B cell (primary cell): ENCODE measurements around the gene TMOD1. TPM values are rescaled to one million over a fixed set of nuclear protein-coding genes. Genes with fewer than 3 reads are reported as not detected.

Experiments
- ATAC-seq: fragments of 200-7000 bp; cut with Tn5 transposase; one replicate; pipeline ENCODE4 v1.10.0; 2021; ENCODE audit warnings: low read depth, mild to moderate bottlenecking, moderate number of reproducible peaks, moderate library complexity
- CTCF ChIA-PET: fragments of 350-600 bp; sonication (Branson Sonifier 250); formaldehyde crosslinking; loops from one replicate; lab custom pipeline; 2021; ENCODE audit warnings: antibody characterized with exemption, inconsistent platforms; lab: Charles Lee
- POLR2A ChIA-PET: fragments of 350-600 bp; sonication (Branson Sonifier 250); formaldehyde crosslinking; loops from one replicate; lab custom pipeline; 2021; ENCODE audit warnings: antibody characterized with exemption; lab: Charles Lee
- DNase-seq: peaks from one replicate; pipeline ENCODE4 v3.0.0; 2013
- H2AFZ ChIP-seq: 2 replicates; pipeline ENCODE4 v1.6.1; 2012; ENCODE audit warnings: mild to moderate bottlenecking, low read depth, low read length; ENCODE audit not compliant: insufficient read depth, poor library complexity, severe bottlenecking
- H3K27ac ChIP-seq, 2 donors: 1 replicate in 1 of 2; 2 replicates in 1 of 2; pipeline ENCODE4 v1.5.1; 2012 to 2013; ENCODE audit warnings: low read length in 2 of 2, mild to moderate bottlenecking in 2 of 2, moderate library complexity in 1 of 2
- H3K27me3 ChIP-seq, 4 experiments: fragments of 200-600 bp in 1 of 4; sonication (generic) in 1 of 4; replicated peaks in 1 of 4; 1 replicate in 2 of 4; 2 replicates in 2 of 4; pipeline versions ENCODE4 v1.6.1 to v1.7.0; 2013 to 2016; ENCODE audit warnings: low read length in 3 of 4, mild to moderate bottlenecking in 2 of 4, mixed read lengths in 1 of 4, moderate library complexity in 1 of 4; ENCODE audit not compliant: insufficient read depth in 4 of 4, control insufficient read depth in 3 of 4; ENCODE audit errors: control extremely low read depth in 1 of 4
- H3K36me3 ChIP-seq, 2 experiments: replicated peaks in 1 of 2; 1 replicate in 1 of 2; 2 replicates in 1 of 2; pipeline versions ENCODE4 v1.6.1 to v1.7.1; 2013; ENCODE audit warnings: low read length in 1 of 2; ENCODE audit not compliant: insufficient read depth in 2 of 2, control insufficient read depth in 1 of 2; ENCODE audit errors: control extremely low read depth in 1 of 2, extremely low read depth in 1 of 2
- H3K4me1 ChIP-seq, 2 donors: fragments of 200-600 bp in 1 of 2; sonication (generic) in 1 of 2; 1 replicate in 1 of 2; 2 replicates in 1 of 2; pipeline versions ENCODE4 v1.5.1 to v1.6.1; 2013 to 2017; ENCODE audit warnings: low read length in 2 of 2; ENCODE audit not compliant: control insufficient read depth in 2 of 2, insufficient read depth in 2 of 2
- H3K4me2 ChIP-seq: replicated peaks from 2 replicates; pipeline ENCODE3; 2012; ENCODE audit warnings: mild to moderate bottlenecking, low read depth, low read length; ENCODE audit not compliant: poor library complexity, severe bottlenecking
- H3K4me3 ChIP-seq, 5 experiments: fragments of 200-600 bp in 1 of 5; sonication (generic) in 1 of 5; 1 replicate in 3 of 5; 2 replicates in 2 of 5; pipeline versions ENCODE4 v1.5.1 to v1.7.0; 2011 to 2016; ENCODE audit warnings: low read length in 4 of 5, mild to moderate bottlenecking in 4 of 5, low read depth in 2 of 5, control low read depth in 1 of 5, moderate library complexity in 1 of 5; ENCODE audit not compliant: insufficient read depth in 1 of 5; ENCODE audit errors: control extremely low read depth in 1 of 5, extremely low read depth in 1 of 5
- H3K79me2 ChIP-seq: fragments of 200-600 bp; sonication (generic); one replicate; pipeline ENCODE4 v1.6.0; 2016; ENCODE audit warnings: low read length; ENCODE audit not compliant: control insufficient read depth, insufficient read depth
- H3K9ac ChIP-seq: fragments of 200-600 bp; sonication (generic); 2 replicates; pipeline ENCODE4 v1.6.1; 2017; ENCODE audit warnings: mild to moderate bottlenecking, low read length, moderate library complexity
- H3K9me3 ChIP-seq, 3 donors: one replicate each; pipeline versions ENCODE4 v1.6.1 to v1.7.1; 2013; ENCODE audit warnings: low read length in 2 of 3; ENCODE audit not compliant: control insufficient read depth in 2 of 3, insufficient read depth in 1 of 3; ENCODE audit errors: control extremely low read depth in 1 of 3
- H4K20me1 ChIP-seq: 2 replicates; pipeline ENCODE4 v1.6.0; 2012; ENCODE audit warnings: mild to moderate bottlenecking, low read length; ENCODE audit not compliant: insufficient read depth, control insufficient read depth, poor library complexity, severe bottlenecking
- H3K27ac Mint-ChIP-seq: one replicate; pipeline ENCODE4 v1.8.0; 2021; ENCODE audit warnings: mixed read lengths
- H3K27me3 Mint-ChIP-seq: one replicate; pipeline ENCODE4 v1.8.0; 2021; ENCODE audit warnings: mixed read lengths
- H3K4me1 Mint-ChIP-seq: one replicate; pipeline ENCODE4 v1.8.0; 2021; ENCODE audit warnings: mixed read lengths
- H3K4me3 Mint-ChIP-seq: one replicate; pipeline ENCODE4 v1.8.0; 2021; ENCODE audit warnings: mixed read lengths
- H3K9me3 Mint-ChIP-seq: one replicate; pipeline ENCODE4 v1.8.0; 2022; ENCODE audit warnings: mixed read lengths; ENCODE audit not compliant: insufficient read depth
- CTCF ChIP-seq: fragments of 200-600 bp; IDR thresholded peaks from one replicate; pipeline ENCODE4 v1.8.0; 2022; ENCODE audit warnings: antibody characterized with exemption, mild to moderate bottlenecking
- EZH2 ChIP-seq: IDR thresholded peaks from 2 replicates; pipeline ENCODE4 v1.6.1; 2012; ENCODE audit warnings: borderline replicate concordance, low read depth, mild to moderate bottlenecking, moderate library complexity, low read length; ENCODE audit not compliant: insufficient read depth, poor library complexity, severe bottlenecking
- WGBS: methylation state at CpG from one replicate; pipeline ENCODE4 v1.1.5; 2013; ENCODE audit warnings: missing lambda C conversion rate; ENCODE audit not compliant: insufficient coverage; 5-methylcytosine and 5-hydroxymethylcytosine counted together
- intact Hi-C: fragments of 100-400 bp; cut with micrococcal nuclease; formaldehyde crosslinking; loops from one replicate; pipeline ENCODE4 v1.10.0; 2022
- polyA plus RNA-seq: library from polyadenylated mRNA; depleted of rRNA; stranded (reverse); fragments of >200 nt; gene quantifications from 2 replicates; pipeline ENCODE4 v1.2.3, GENCODE V29; 2012
- total RNA-seq, 2 donors: library from RNA; stranded (reverse); fragments of 120-200 nt in 1 of 2; gene quantifications; 1 replicate in 1 of 2; 2 replicates in 1 of 2; pipeline versions ENCODE4 v1.2.3 to v1.2.4, GENCODE V29; 2013 to 2022

TMOD1 gene
- total and polyA plus RNA-seq, 2 donors (not counting 1 experiment from before 2014, with no cell fraction given): 0.30 to 2.5 TPM

- H3K4me1 Mint-ChIP-seq: no peaks in the 10 kb centered on the region
- H3K27me3 Mint-ChIP-seq: peaks cover 24% of the 10 kb centered on the region
- no peaks in the 10 kb centered on the region for H3K9me3 ChIP-seq
- H3K4me3 Mint-ChIP-seq: no peak overlapping the region
- no peak overlapping the region for H3K9ac ChIP-seq
- peaks cover 0 to 18% (median 2%) of the 10 kb centered on the region in 4 experiments for H3K27me3 ChIP-seq
- H2AFZ ChIP-seq: no peak overlapping the region
- no peaks in the 10 kb centered on the region for H3K4me1 ChIP-seq
- no peaks in the 10 kb centered on the region for H3K36me3 ChIP-seq
- no peak overlapping the region for H3K4me2 ChIP-seq
- H4K20me1 ChIP-seq: no peaks in the 10 kb centered on the region
- ATAC-seq: no peak
- no peak for TF ChIP-seq EZH2
- TF ChIP-seq CTCF: no peak
- DNase-seq: no peak
- intact Hi-C loops: no loop called here
- no peak overlapping the region for H3K27ac Mint-ChIP-seq
- CTCF ChIA-PET: no interaction called here
- H3K27ac ChIP-seq: no peak overlapping the region
- no peaks in the 10 kb centered on the region for H3K79me2 ChIP-seq
- POLR2A ChIA-PET: no interaction called here
- H3K4me3 ChIP-seq: no peak overlapping the region
- no peaks in the 10 kb centered on the region for H3K9me3 Mint-ChIP-seq
Observed at GRCh38 chr9:97560851-97561250, 59.4 kb downstream of the TMOD1 start.

GRCh38 chr9:97561501-97561900 is 60.0 kb downstream of the TMOD1 start:
- CTCF ChIA-PET: no interaction called here
- no peak overlapping the region for H3K27ac Mint-ChIP-seq
- H2AFZ ChIP-seq: no peak overlapping the region
- no peak overlapping the region for H3K4me2 ChIP-seq
- peaks cover 18% of the 10 kb centered on the region for H3K27me3 Mint-ChIP-seq
- H3K27ac ChIP-seq: no peak overlapping the region
- intact Hi-C loops: no loop called here
- POLR2A ChIA-PET: no interaction called here
- no peak for DNase-seq
- H3K79me2 ChIP-seq: no peaks in the 10 kb centered on the region
- no peak for TF ChIP-seq EZH2
- no peak for TF ChIP-seq CTCF
- H3K4me3 Mint-ChIP-seq: no peak overlapping the region
- no peaks in the 10 kb centered on the region for H3K4me1 ChIP-seq
- H3K9ac ChIP-seq: no peak overlapping the region
- H3K36me3 ChIP-seq: no peaks in the 10 kb centered on the region
- no peaks in the 10 kb centered on the region for H4K20me1 ChIP-seq
- no peaks in the 10 kb centered on the region for H3K9me3 Mint-ChIP-seq
- H3K4me3 ChIP-seq: no peak overlapping the region
- H3K9me3 ChIP-seq: no peaks in the 10 kb centered on the region
- ATAC-seq: no peak
- peaks cover 0 to 18% (median 2%) of the 10 kb centered on the region in 4 experiments for H3K27me3 ChIP-seq
- WGBS: 67% methylated on average over 3 of the region's 3 CpGs
- no peaks in the 10 kb centered on the region for H3K4me1 Mint-ChIP-seq
